ENCODE measurements around the gene ABCA7.

The ABCA7 gene

GRCh38 chr19:1004204-1004802 is 35.6 kb upstream of the ABCA7 start:
- no peak for DNase-seq (ENCODE audit: low read depth in 3 of 3)

DNA sequence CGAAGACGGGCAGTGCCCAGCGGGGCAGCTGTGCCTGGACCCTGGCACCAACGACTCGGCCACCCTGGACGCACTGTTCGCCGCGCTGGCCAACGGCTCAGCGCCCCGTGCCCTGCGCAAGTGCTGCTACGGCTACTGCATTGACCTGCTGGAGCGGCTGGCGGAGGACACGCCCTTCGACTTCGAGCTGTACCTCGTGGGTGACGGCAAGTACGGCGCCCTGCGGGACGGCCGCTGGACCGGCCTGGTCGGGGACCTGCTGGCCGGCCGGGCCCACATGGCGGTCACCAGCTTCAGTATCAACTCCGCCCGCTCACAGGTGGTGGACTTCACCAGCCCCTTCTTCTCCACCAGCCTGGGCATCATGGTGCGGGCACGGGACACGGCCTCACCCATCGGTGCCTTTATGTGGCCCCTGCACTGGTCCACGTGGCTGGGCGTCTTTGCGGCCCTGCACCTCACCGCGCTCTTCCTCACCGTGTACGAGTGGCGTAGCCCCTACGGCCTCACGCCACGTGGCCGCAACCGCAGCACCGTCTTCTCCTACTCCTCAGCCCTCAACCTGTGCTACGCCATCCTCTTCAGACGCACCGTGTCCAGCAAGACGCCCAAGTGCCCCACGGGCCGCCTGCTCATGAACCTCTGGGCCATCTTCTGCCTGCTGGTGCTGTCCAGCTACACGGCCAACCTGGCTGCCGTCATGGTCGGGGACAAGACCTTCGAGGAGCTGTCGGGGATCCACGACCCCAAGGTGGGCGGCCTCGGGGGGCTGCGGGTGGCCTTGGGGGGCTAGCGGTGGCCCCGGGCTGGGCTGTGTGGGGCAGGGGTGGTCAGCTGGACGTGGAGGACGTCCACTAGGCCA is 34.9 kb upstream of the ABCA7 start:
- DNase-seq (ENCODE audit: low read depth in 3 of 3), result no peak

DNA sequence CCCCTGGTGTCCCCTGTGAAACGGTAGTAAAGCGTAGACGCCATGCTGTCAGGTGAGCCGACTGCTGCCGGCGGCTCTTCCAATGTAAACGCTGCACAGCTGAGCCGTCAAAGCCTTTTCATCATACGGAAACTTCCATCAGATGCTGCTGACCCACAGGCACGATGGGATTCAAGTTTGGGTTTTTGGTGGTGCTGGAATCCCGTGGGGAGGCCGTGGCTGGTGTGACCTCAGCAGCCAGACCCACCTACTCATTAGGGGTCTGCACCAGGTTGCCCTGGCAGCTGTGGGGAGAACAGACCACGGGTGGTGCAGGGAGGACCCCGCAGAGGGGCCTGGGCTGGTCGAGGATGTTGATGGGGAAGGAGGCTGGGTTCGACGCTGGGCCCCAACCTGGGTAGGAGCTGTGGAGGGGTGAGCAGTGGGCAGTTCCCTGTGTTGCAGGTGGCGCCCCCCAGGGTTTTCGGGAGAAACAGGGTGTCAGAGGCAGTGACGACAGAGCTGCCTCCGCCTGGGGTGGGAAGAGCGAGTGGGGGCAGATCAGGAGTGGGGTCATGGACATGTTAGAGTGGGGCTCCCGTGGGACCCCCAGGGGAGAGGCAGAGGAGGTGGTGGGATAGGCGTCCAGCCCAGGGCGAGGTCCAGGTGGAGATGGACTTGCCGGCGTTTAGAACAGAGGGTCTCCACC is 33.1 kb upstream of the ABCA7 start:
- no peak for DNase-seq (ENCODE audit: low read depth in 3 of 3)

- DNase-seq (ENCODE audit: low read depth in 3 of 3), result no peak
These were observed 32.3 kb upstream of the ABCA7 start for GRCh38 chr19:1007399-1008251.

DNA sequence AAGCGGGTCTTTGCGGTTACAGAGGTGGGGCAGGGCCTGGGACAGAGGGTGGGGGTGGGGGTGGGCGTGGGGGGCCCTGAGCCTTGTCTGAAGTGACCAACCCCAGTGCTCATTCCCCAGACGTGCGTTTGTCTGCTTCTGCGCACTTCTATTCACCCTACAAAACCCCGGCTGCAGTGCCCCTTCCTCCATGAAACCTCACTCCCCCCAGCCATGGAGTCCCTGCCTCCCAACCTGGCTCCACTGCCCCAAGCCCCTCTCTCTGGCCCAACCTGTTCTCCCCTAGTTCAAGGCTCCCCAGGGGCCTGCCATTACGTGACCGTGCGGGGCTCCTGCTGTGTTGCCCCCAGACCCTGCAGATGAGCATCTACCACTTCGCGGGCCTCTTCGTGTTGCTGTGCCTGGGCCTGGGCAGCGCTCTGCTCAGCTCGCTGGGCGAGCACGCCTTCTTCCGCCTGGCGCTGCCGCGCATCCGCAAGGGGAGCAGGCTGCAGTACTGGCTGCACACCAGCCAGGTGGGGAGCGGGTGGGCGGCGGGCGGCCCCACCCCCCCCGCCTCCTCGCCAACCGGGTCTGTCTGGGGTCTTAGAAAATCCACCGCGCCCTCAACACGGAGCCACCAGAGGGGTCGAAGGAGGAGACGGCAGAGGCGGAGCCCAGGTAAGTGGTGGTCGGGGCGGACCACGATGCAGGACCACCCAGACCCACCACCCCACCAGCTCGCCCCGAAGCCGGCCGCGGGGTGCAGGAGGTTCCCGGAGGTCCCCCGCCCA is 31.5 kb upstream of the ABCA7 start:
- DNase-seq (ENCODE audit: low read depth in 3 of 3), result no peak

GRCh38 chr19:1009041-1009980 is 30.6 kb upstream of the ABCA7 start:
- no peak for DNase-seq (ENCODE audit: low read depth in 3 of 3)

DNA sequence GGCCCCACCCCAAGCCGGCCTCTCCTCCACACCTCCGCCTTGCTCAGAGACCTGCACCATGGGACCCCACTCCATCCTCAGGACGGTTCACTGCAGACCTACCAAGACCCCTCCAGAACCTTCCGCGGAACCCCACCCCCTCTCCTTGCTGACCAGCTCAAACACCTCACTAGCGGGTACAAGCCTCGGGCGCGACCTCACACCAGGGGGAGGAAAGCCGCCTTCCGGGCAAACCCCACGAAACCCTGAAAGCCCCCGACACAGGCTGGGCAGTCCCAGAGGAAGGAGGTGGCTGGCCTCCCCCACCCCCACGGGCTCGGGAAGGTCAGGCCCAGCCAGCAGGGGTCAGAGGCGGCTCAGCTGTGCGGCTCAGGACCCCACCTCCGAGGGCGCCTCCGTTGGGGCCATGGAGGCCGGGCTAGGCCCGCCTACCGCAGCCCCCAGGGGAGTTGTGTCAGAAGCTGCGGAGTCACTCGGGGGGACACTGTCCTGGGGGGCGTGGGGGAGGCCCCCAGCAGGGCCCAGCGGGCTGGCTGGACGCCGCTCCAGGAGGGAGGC is 29.8 kb upstream of the ABCA7 start:
- no peak for DNase-seq (ENCODE audit: low read depth in 3 of 3)

- no peak for DNase-seq (ENCODE audit: low read depth in 3 of 3)
These were observed 29.1 kb upstream of the ABCA7 start for GRCh38 chr19:1010586-1011510.

- no peak for DNase-seq (ENCODE audit: low read depth in 3 of 3)
These were observed 28.0 kb upstream of the ABCA7 start for GRCh38 chr19:1011831-1012333.

- no peak for DNase-seq (ENCODE audit: low read depth in 3 of 3)
These were observed 27.6 kb upstream of the ABCA7 start for GRCh38 chr19:1012334-1012733.

DNA sequence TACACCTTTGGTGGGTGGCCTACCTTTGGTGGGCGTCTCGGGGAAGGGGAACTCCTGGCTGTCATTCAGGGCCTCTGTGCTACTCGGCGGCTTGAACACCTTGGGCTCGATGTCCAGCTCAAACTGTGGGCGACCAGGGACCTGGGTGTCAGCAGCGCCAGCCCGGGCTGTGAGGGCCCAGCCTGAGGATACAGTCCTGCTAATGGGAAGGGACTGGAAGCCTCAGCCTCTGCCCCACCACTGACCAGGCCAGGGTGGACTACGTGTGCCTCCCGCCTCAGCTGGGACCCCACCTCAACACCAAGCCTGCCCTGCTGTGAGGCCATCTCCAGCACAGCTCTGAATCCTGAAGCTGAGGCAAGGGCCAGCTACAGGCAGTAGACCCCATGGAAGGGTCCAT is 26.7 kb upstream of the ABCA7 start:
- no peak for DNase-seq (ENCODE audit: low read depth in 3 of 3)

DNA sequence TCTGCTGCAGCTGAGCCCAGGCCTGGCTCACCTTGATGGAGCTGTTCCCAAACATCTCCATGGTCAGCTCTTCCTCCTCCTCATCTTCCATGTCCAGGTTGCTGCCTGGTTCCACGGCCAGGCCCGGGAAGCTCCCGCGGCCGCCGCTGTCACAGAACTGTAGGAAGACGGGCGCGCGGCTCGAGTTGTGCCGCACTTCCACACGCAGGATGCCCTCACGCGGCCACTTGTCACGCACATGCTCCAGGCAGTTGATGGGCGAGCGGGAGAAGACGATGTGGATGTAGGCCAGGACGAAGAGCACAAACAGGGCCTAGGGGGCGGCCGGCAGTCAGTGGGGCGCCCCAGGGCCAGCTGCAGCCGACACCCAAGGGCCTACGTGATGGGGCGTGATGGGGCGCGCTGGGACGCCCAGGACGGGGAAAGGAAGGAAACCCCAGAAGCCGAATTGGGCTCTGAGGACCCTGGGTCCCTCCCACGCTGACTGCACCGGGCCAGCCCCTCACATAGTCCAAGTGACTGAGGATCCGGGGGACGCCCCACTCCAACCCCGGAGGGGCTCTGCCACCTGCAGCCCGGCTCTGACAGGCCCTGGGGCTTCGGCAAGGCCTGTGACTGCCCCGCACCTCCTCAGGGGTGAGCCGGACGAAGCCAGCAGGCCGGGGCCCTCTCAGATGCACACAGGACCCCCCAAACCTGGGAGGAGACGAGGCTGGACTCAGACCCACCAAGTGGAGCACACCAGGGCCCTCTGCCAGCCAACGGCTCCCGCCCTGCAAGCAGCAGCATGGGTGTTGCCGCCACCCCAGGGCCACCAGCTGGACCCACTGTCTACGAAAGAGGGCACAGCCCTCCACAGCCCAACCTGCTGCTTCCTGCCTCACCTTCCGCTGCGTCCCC is 25.5 kb upstream of the ABCA7 start:
- no peak for DNase-seq (ENCODE audit: low read depth in 3 of 3)

- DNase-seq (ENCODE audit: low read depth in 3 of 3), result no peak
These were observed 24.7 kb upstream of the ABCA7 start for GRCh38 chr19:1015061-1015781.

DNA sequence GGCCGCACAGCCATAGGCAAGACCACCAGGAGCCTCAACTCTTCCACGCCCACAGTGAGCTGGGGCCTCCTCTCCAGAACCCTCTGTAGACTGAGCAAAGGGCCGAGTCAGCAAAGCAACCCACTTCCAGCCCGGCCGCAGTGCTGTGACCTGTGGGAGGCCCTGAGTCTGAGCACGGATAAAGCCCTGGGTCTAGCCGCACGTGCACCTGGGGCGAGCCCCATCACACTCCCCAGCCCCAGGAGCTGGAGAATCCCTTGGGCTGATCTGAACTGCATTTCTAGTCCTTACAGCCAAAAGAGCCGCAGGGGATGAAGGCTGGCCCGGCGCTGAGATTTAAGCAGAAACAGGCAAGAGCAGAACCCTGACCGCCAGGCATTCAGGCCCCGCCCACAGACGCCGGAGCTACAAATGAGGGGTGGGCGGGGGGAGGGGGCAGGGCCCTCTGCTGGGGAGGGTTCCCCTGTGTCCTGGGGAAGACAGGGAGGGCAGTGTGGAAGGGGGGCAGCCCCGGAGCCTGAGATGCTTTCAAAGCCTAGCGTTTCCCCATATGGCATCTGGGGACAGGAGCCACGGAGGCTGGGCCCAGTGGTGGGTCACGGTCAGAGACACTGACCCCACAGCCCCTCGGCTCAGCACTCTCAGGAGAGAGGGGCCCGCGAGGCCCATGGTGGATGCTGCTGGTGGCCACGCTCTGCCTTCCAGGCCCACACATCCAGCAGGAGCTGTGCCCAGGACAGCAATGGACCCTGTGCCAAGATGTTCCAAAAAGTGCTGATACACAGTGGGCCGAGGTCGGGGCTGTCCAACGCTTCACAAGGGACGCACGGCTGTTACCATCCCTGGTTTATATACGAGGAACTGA is 23.9 kb upstream of the ABCA7 start:
- no peak for DNase-seq (ENCODE audit: low read depth in 3 of 3)

DNA sequence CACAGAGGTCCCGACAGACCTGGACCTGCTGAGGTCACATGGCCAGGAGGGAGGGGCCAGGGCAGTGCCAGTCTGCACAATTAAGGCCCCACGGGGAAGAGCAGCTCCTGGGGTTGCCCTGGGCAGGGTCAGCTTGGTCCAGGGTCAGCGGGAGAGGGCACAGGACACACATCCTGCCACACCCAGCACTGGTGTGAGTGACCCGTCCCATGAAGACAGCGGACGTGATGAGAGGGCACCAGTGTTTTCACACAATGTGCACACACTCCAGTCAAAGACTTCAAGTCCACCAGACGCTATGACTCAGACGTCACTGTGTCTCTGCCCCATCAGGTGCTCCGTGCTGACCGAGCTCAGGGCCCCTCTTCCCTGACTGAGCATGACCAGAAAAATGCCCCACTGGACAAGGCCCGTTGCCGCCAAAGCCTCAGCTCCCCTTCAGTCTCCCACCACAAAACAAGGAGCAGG is 23.2 kb upstream of the ABCA7 start:
- no peak for DNase-seq (ENCODE audit: low read depth in 3 of 3)

All from stimulated activated CD4-positive, alpha-beta T cell treated with anti-CD3 and anti-CD28 coated beads, TNF-alpha, amount 100 ng/mL, for 48 hours (primary cell).